OCI-M2 (cell line): Measurements from ENCODE around the gene GPRC6A.
"Not testable (repeated sequence)": the region's sequence is repeated elsewhere in the genome, so short reads cannot be mapped to it uniquely, and the experiment has no call there.

ENCODE experiments used
- DNase-seq: peaks from one replicate; lab custom pipeline; 2025; ENCODE audit not compliant: unreplicated experiment; lab: John Stamatoyannopoulos, UW

GPRC6A gene

GRCh38 chr6:116828983-116829382 is at the start of gene GPRC6A:
GPRC6A (minus strand) TSS chr6:116829083; CDS start chr6:116829013, 70 bp downstream.
- DNase-seq = no peak

- DNase-seq = no peak
Observed at GRCh38 chr6:116877743-116878142, 48.9 kb upstream of the GPRC6A start.

- DNase-seq = no peak
Observed at GRCh38 chr6:116876635-116877611, 48.0 kb upstream of the GPRC6A start, which contains the start of gene RFX6. RFX6 (plus strand) TSS chr6:116877242; CDS start chr6:116877276, 34 bp downstream.

GRCh38 chr6:116876107-116876506 is 47.2 kb upstream of the GPRC6A start:
- DNase-seq = no peak

- no peak for DNase-seq
Observed at GRCh38 chr6:116872771-116873170, 43.9 kb upstream of the GPRC6A start.

GRCh38 chr6:116866281-116866871 is 37.5 kb upstream of the GPRC6A start:
- DNase-seq = no peak

GRCh38 chr6:116859264-116859663 is 30.4 kb upstream of the GPRC6A start:
- DNase-seq = no peak

- DNase-seq = no peak
Observed at GRCh38 chr6:116858060-116858459, 29.2 kb upstream of the GPRC6A start.

GRCh38 chr6:116847227-116847626 is 18.3 kb upstream of the GPRC6A start:
- no peak for DNase-seq

GRCh38 chr6:116842459-116842858 is 13.6 kb upstream of the GPRC6A start:
- no peak for DNase-seq

- no peak for DNase-seq
Observed at GRCh38 chr6:116840091-116840490, 11.2 kb upstream of the GPRC6A start.

GRCh38 chr6:116836606-116837342 is 7.9 kb upstream of the GPRC6A start:
- DNase-seq = no peak

GRCh38 chr6:116834526-116834925 is 5.6 kb upstream of the GPRC6A start:
- not testable (repeated sequence) for DNase-seq

- no peak for DNase-seq
Observed at GRCh38 chr6:116827561-116828240, 1.2 kb downstream of the GPRC6A start.

GRCh38 chr6:116816336-116816735 is 12.5 kb downstream of the GPRC6A start:
- DNase-seq = not testable (repeated sequence)

- no peak for DNase-seq
Observed at GRCh38 chr6:116812051-116812650, 16.7 kb downstream of the GPRC6A start.

- DNase-seq = no peak
Observed at GRCh38 chr6:116801971-116802370, 26.9 kb downstream of the GPRC6A start.

GRCh38 chr6:116799945-116800344 is 28.9 kb downstream of the GPRC6A start:
- no peak for DNase-seq

GRCh38 chr6:116797585-116797984 is 31.3 kb downstream of the GPRC6A start:
- no peak for DNase-seq

- DNase-seq = no peak
Observed at GRCh38 chr6:116793224-116793623, 35.7 kb downstream of the GPRC6A start.
